GM12875 (cell line): Measurements from ENCODE around the gene DDN.

Source experiments
- H3K4me3 ChIP-seq: one replicate; pipeline ENCODE4 v1.5.1; 2011; ENCODE audit warnings: low read depth, low read length, control low read depth
- CTCF ChIP-seq: IDR thresholded peaks from 2 replicates; pipeline ENCODE4 v1.5.1; 2011; ENCODE audit warnings: low read depth, mild to moderate bottlenecking, control low read depth, inconsistent platforms, low read length, moderate library complexity, borderline replicate concordance; ENCODE audit not compliant: insufficient read depth

The DDN gene

GRCh38 chr12:49041881-49042484 lies 42.8 kb upstream of the DDN start:
- no peak overlapping the region for H3K4me3 ChIP-seq
- no peak for TF ChIP-seq CTCF

GRCh38 chr12:49041036-49041880 lies 42.1 kb upstream of the DDN start:
- no peak overlapping the region for H3K4me3 ChIP-seq
- no peak for TF ChIP-seq CTCF

- TF ChIP-seq CTCF, result no peak
Observed at GRCh38 chr12:49040364-49040855, 41.2 kb upstream of the DDN start.

GRCh38 chr12:49039421-49040363 lies 40.5 kb upstream of the DDN start:
- no peak overlapping the region for H3K4me3 ChIP-seq
- no peak for TF ChIP-seq CTCF

More at GRCh38 chr12:49040364-49040855, 41.2 kb upstream of the DDN start:
- no peak overlapping the region for H3K4me3 ChIP-seq

GRCh38 chr12:49038291-49038955 lies 39.2 kb upstream of the DDN start:
- no peak overlapping the region for H3K4me3 ChIP-seq
- no peak for TF ChIP-seq CTCF

- no peak for TF ChIP-seq CTCF
- no peak overlapping the region for H3K4me3 ChIP-seq
Observed at GRCh38 chr12:49037947-49038237, 38.7 kb upstream of the DDN start.
